ENCODE data around the gene RNLS. TPM values are rescaled to one million over a fixed set of nuclear protein-coding genes. Genes with fewer than 3 reads are reported as not detected.

The RNLS gene
- total RNA-seq, 3 donors from 2014 or later: 9.8 to 12.1 (median 11.8) TPM

DNA sequence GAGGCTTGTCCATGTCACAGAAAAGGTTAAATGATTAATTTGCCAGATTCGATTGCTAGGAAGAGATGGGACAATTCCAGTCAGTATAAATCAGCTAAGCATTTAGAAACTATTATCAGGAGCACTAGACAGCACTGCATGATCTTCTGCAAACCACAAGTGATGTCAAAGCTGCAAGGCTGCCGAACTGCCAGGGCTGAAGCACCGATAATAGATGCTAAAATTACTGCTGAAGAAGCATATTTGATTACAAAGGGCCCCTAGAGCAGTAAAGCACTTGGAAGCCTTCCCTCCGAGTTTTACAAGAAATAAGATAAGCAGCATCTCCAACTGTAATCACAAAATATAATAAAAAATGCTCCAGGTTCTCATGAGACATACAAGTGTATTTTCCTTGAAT, 40.6 kb downstream of the RNLS start:
- Histone ChIP-seq H3K9me3 (no peaks in the 10 kb centered on the region), H3K4me1 (ENCODE audit: low read depth) (no peaks in the 10 kb centered on the region), H3K4me3 (no peak overlapping the region), H3K36me3 (ENCODE audit: low read depth) (no peaks in the 10 kb centered on the region)
- ATAC-seq (no peak), DNase-seq (no peak)
- TF ChIP-seq, protein P1, sequence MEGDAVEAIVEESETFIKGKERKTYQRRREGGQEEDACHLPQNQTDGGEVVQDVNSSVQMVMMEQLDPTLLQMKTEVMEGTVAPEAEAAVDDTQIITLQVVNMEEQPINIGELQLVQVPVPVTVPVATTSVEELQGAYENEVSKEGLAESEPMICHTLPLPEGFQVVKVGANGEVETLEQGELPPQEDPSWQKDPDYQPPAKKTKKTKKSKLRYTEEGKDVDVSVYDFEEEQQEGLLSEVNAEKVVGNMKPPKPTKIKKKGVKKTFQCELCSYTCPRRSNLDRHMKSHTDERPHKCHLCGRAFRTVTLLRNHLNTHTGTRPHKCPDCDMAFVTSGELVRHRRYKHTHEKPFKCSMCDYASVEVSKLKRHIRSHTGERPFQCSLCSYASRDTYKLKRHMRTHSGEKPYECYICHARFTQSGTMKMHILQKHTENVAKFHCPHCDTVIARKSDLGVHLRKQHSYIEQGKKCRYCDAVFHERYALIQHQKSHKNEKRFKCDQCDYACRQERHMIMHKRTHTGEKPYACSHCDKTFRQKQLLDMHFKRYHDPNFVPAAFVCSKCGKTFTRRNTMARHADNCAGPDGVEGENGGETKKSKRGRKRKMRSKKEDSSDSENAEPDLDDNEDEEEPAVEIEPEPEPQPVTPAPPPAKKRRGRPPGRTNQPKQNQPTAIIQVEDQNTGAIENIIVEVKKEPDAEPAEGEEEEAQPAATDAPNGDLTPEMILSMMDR (IDR thresholded peaks at IDR 0.05): no peak
- intact Hi-C loops (cut with DNase I, micrococcal nuclease): no loop called here

DNA sequence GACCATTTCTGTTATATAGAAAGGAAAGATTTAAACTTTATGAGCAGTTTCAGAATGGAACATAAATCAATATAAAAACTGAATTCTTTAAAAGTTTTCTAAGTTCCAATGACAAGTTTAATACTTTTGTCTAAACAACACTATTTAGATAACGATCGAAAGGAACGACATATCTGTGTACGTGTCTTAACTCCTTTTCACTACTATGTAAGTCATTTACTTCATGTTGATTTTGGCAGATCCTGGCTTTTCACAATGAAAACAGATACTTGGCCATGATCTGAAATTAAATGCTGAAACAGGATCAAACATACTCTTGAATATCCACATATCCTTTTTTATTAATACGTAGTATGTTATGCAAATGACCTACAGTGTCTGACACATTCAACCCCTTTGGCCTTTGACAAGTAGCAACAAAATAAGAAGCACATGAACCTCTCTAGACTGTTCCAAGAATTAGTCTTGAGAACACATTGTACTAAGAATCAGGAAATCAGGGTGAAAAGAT, 41.9 kb downstream of the RNLS start:
- no peak for ATAC-seq
- intact Hi-C loops (cut with DNase I, micrococcal nuclease): no loop called here
- Histone ChIP-seq H3K36me3 (ENCODE audit: low read depth) (no peaks in the 10 kb centered on the region), H3K4me1 (ENCODE audit: low read depth) (no peaks in the 10 kb centered on the region), H3K9me3 (no peaks in the 10 kb centered on the region), H3K4me3 (no peak overlapping the region)
- TF ChIP-seq, protein P1 (IDR thresholded peaks at IDR 0.05): no peak
- DNase-seq: no peak

DNA sequence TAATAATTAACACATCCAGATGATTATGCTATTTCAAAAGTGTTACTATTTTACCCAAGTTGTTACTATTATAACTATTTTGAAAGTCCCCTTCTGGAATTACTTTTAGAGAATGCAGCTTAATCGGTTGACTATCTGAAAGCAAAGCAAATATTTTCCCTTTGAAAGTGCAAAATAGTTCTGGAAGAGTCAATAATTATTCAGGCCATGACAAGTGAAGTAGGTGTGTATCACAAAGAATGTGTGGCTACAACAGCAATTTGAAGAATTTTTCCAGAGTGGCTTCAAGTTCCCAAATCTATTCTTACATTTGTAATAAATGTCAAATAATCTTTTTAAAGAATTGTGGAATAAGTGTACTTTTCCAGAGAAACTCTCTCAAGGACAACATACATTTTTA, 42.8 kb downstream of the RNLS start:
- H3K36me3 ChIP-seq (ENCODE audit: low read depth): no peaks in the 10 kb centered on the region
- H3K9me3 ChIP-seq: no peaks in the 10 kb centered on the region
- DNase-seq (no peak), ATAC-seq (no peak)
- intact Hi-C loops (cut with DNase I, micrococcal nuclease): no loop called here
- TF ChIP-seq, protein P1 (IDR thresholded peaks at IDR 0.05): no peak
- H3K4me3 ChIP-seq: no peak overlapping the region
- H3K4me1 ChIP-seq (ENCODE audit: low read depth): no peaks in the 10 kb centered on the region

DNA sequence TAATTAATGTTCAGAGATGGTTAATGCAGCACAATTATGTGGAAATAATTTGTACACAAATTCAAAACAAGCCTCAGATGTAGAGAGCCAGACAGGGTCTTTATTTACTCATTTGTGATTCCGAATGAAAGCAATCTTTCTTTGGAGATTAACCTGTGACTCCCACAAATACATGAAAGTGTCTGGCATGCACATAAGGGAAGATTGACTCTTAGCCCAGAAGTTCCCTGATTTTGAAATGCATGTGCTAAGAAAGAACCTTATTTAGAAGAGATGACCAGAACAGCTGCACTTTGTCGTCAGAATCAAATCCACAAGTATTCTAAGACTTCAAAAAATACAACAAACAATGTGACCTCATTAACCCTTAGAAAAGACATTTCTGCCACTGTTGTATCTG, 45.1 kb downstream of the RNLS start:
- no peak overlapping the region for H3K4me3 ChIP-seq
- H3K36me3 ChIP-seq (ENCODE audit: low read depth): no peaks in the 10 kb centered on the region
- no peaks in the 10 kb centered on the region for H3K9me3 ChIP-seq
- intact Hi-C loops (cut with DNase I, micrococcal nuclease): no loop called here
- no peaks in the 10 kb centered on the region for H3K4me1 ChIP-seq (ENCODE audit: low read depth)
- DNase-seq (no peak), ATAC-seq (no peak)
- TF ChIP-seq, protein P1 (IDR thresholded peaks at IDR 0.05): no peak

DNA sequence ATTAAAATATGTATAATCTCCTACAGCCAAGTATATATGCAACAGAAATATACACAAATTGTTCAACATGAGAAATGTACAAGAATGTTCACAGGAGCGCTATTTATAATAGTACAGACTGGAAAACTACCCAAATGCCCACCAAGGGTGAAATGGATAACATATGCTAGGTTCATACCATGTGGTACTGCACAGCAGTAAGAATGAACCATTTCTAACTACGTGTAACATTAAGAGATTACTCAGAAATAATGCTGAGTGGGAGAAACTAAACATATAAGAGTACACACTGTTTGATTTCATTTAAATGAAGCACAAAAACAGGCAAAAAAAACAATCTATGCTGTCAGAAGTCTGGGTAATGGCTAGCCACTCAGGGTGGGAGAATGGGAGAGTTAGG, 45.8 kb downstream of the RNLS start:
- TF ChIP-seq, protein P1 (IDR thresholded peaks at IDR 0.05): no peak
- H3K9me3 ChIP-seq: no peaks in the 10 kb centered on the region
- intact Hi-C loops (cut with DNase I, micrococcal nuclease): no loop called here
- DNase-seq (no peak), ATAC-seq (no peak)
- H3K4me3 ChIP-seq: no peak overlapping the region
- H3K36me3 ChIP-seq (ENCODE audit: low read depth): no peaks in the 10 kb centered on the region
- no peaks in the 10 kb centered on the region for H3K4me1 ChIP-seq (ENCODE audit: low read depth)

DNA sequence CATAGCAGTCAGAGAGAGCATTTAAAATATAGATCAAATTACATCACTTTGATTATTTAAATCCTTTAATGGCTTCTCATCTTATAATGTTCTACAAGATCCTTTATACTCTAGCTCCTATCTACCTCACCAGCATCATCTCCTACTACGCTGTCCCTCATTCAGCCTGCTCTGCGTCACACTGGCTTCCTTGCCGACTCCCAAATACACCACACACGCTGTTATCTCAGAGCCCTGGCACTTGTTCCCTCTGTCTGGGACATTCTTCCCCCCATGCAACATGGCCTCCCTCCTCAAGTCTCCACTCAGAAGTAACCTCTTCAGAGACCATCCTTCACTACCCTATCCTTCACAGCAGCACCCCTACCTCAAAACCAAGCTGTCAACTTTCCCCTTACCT, 46.7 kb downstream of the RNLS start:
- no peak for ATAC-seq
- intact Hi-C loops (cut with DNase I, micrococcal nuclease): no loop called here
- Histone ChIP-seq H3K4me1 (ENCODE audit: low read depth) (no peaks in the 10 kb centered on the region), H3K36me3 (ENCODE audit: low read depth) (no peaks in the 10 kb centered on the region), H3K4me3 (no peak overlapping the region), H3K9me3 (no peaks in the 10 kb centered on the region)
- TF ChIP-seq, protein P1 (IDR thresholded peaks at IDR 0.05): no peak
- no peak for DNase-seq

Data from mucosa of descending colon (tissue), 3 donors.